Heart left ventricle (tissue), 16 donors: ENCODE data around the gene CENPO. TPM values are rescaled to one million over a fixed set of nuclear protein-coding genes. Genes with fewer than 3 reads are reported as not detected.
A peak's percentile ranks its signal among the peaks of the same experiment; 100 is the strongest.

Source experiments
- ATAC-seq, 4 donors: fragments of 200-7000 bp; cut with Tn5 transposase; one replicate each; pipeline ENCODE4 v1.9.1; 2020 to 2022; ENCODE audit warnings: moderate library complexity in 4 of 4, mild to moderate bottlenecking in 3 of 4, moderate number of reproducible peaks in 1 of 4
- DNase-seq, 5 donors: peaks; one replicate each; pipeline ENCODE4 v3.0.0-alpha.2; 2020
- H3K27ac ChIP-seq, 12 donors: fragments of 200-600 bp; sonication (generic) in 4 of 12; one replicate each; pipeline versions ENCODE4 v1.5.0 to v1.8.0; 2016 to 2022; ENCODE audit warnings: mild to moderate bottlenecking in 2 of 12
- H3K27me3 ChIP-seq, 9 donors: fragments of 200-600 bp; sonication (generic) in 2 of 9; one replicate each; pipeline versions ENCODE4 v1.5.1 to v1.8.0; 2016 to 2022; ENCODE audit warnings: mild to moderate bottlenecking in 3 of 9
- H3K36me3 ChIP-seq, 9 donors: fragments of 200-600 bp; sonication (generic) in 2 of 9; one replicate each; pipeline versions ENCODE4 v1.5.0 to v1.8.0; 2018 to 2022; ENCODE audit warnings: mild to moderate bottlenecking in 2 of 9
- H3K4me1 ChIP-seq, 12 donors: fragments of 200-600 bp; sonication (generic) in 4 of 12; one replicate each; pipeline versions ENCODE4 v1.5.0 to v1.8.0; 2016 to 2022; ENCODE audit warnings: mild to moderate bottlenecking in 3 of 12
- H3K4me3 ChIP-seq, 12 donors: fragments of 200-600 bp; sonication (generic) in 4 of 12; one replicate each; pipeline versions ENCODE4 v1.5.0 to v1.8.0; 2017 to 2022; ENCODE audit warnings: mild to moderate bottlenecking in 9 of 12, moderate library complexity in 4 of 12
- H3K9me3 ChIP-seq, 12 donors: fragments of 200-600 bp; sonication (generic) in 4 of 12; one replicate each; pipeline versions ENCODE4 v1.5.0 to v1.8.0; 2016 to 2022; ENCODE audit warnings: mild to moderate bottlenecking in 1 of 12
- CTCF ChIP-seq, 12 donors: fragments of 200-600 bp; sonication (generic) in 4 of 12; IDR thresholded peaks; one replicate each; pipeline versions ENCODE4 v1.5.0 to v1.8.0; 2018 to 2022; ENCODE audit warnings: antibody characterized with exemption in 12 of 12, mild to moderate bottlenecking in 5 of 12
- POLR2A ChIP-seq, 2 donors: fragments of 450-650 bp; IDR thresholded peaks; one replicate each; pipeline ENCODE4 v1.6.1; 2017; ENCODE audit warnings: antibody characterized with exemption in 2 of 2, mild to moderate bottlenecking in 2 of 2, moderate library complexity in 2 of 2
- WGBS, 4 donors: extraction: QIAGEN DNeasy Blood & Tissue Kit in 2 of 4; methylation state at CpG; one replicate each; pipeline versions ENCODE4 v1.1.5 to v1.1.7; 2013 to 2018; 5-methylcytosine and 5-hydroxymethylcytosine counted together
- intact Hi-C, 10 donors: fragments of 100-400 bp; cut with DNase I; formaldehyde crosslinking; loops; one replicate each; pipeline versions ENCODE4 v1.11.1 to v1.14.2; 2022
- polyA plus RNA-seq, 2 donors: library from polyadenylated mRNA; stranded (reverse); fragments of 200-250 nt; gene quantifications; one replicate each; pipeline ENCODE4 v1.2.3, GENCODE V29; 2013
- total RNA-seq, 9 donors: library from RNA; depleted of rRNA in 2 of 9; stranded (reverse); fragments of >200 nt in 2 of 9; fragmentation: NEBNext Ultra II Directional in 3 of 9; extraction: Animal tissue kit (Norgen Biotek cat#: 25700) in 3 of 9; gene quantifications; one replicate each; pipeline versions ENCODE4 v1.1.0 to v1.2.4, GENCODE V29; 2016 to 2023
- donor health status: ischemic (EF 13 %, LVEDD 7.1; RV severe dilation, severe dysfunction).
- donor health status: healthy with polysubstance abuse.
- donor health status: DM: no; HTN: yes; CAD: no.
- donor health status: DM: no; HTN: no; CAD: no.
- donor health status: ischemic (EF 25% LVEDD 6.9; RV normal size, moderate dysfunction).
- donor health status: ischemic (EF 25% LVEDD 5.7; RV mildly dilated, moderate dysfunction).
- donor health status: healthy.
- donor health status: DM: yes; HTN: yes; CAD: no.
- donor health status: ischemic (EF 35%, LVEDD 5.7; RV mildly dilated, moderate dysfunction).
- donor health status: nonischemic (EF 11% LVEDD 7.7; RV severe dilation, severe dysfunction).
- donor health status: DM: yes; HTN: yes; CAD: no.
- donor health status: PGD.
- donor health status: ischemic (EF 29% LVEDD 5.4; RV normal size, mild dysfunction).
- donor health status: nonischemic (EF 23%, LVEDD 6.1; RV moderate dilation, normal function).

The CENPO gene
- total and polyA plus RNA-seq, 11 donors, result 1.5 to 9.2 (median 2.4) TPM

DNA sequence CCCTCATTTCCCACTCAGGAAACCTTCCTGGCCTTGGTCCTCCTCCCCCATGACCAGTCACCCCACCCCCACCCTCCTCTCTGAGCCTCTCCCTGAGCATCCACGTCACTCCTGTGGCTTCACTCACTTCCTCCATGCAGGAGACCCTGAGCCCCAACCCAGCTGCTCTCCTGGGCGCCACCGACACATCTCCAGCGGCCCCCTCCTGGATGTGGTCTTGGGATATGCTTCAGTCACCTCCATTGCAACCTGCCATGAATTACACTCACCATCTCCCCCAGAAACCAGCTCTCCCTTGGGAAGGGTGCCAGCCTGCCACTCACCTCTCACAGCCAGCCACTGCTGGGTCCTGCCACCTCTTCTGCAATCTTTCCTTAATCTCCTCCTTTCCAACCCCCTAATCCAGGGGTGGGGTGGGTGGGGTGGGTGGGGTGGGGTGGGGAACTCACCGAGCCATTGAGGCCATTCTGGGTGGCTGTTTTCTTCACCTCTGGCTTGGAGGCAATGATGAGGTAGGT lies 44.8 kb downstream of the CENPO start:
- no peak for ATAC-seq
- Histone ChIP-seq H3K36me3 (peaks cover 0 to 41% (median 4%) of the 10 kb centered on the region in 9 donors), H3K27ac (no peak overlapping the region), H3K4me1 (no peaks in the 10 kb centered on the region), H3K4me3 (no peak overlapping the region), H3K9me3 (no peaks in the 10 kb centered on the region), H3K27me3 (no peaks in the 10 kb centered on the region)
- intact Hi-C loops, result no loop called here
- DNase-seq, result no peak
- 91 to 98% (median 91%) methylated on average over 4 to 5 of the region's 5 CpGs for WGBS, 4 donors
- TF ChIP-seq CTCF (IDR thresholded peaks at IDR 0.05) (no peak), POLR2A (IDR thresholded peaks at IDR 0.05) (no peak)

GRCh38 chr2:24838541-24838940 lies 45.3 kb downstream of the CENPO start:
- Histone ChIP-seq H3K36me3 (peaks cover 0 to 41% (median 4%) of the 10 kb centered on the region in 9 donors), H3K9me3 (no peaks in the 10 kb centered on the region), H3K4me1 (no peaks in the 10 kb centered on the region), H3K27ac (no peak overlapping the region), H3K27me3 (no peaks in the 10 kb centered on the region), H3K4me3 (no peak overlapping the region)
- ATAC-seq (peak in 1 of 4 donors; percentile 32), DNase-seq (no peak)
- WGBS, 4 donors, result 92 to 97% (median 93%) methylated on average over 18 of the region's 18 CpGs
- TF ChIP-seq CTCF (IDR thresholded peaks at IDR 0.05) (no peak), POLR2A (IDR thresholded peaks at IDR 0.05) (no peak)
- intact Hi-C loops, result no loop called here

GRCh38 chr2:24839729-24840128 lies 46.5 kb downstream of the CENPO start:
- intact Hi-C loops, result no loop called here
- H3K27ac ChIP-seq, result no peak overlapping the region
- H3K4me3 ChIP-seq, result no peak overlapping the region
- WGBS, 4 donors, result 91 to 96% (median 94%) methylated on average over 10 to 15 of the region's 15 CpGs
- TF ChIP-seq CTCF (IDR thresholded peaks at IDR 0.05) (no peak), POLR2A (IDR thresholded peaks at IDR 0.05) (no peak)
- H3K36me3 ChIP-seq, result peaks cover 0 to 31% (median 4%) of the 10 kb centered on the region in 9 donors
- H3K4me1 ChIP-seq, result no peaks in the 10 kb centered on the region
- no peaks in the 10 kb centered on the region for H3K9me3 ChIP-seq
- DNase-seq (no peak), ATAC-seq (no peak)
- no peaks in the 10 kb centered on the region for H3K27me3 ChIP-seq

GRCh38 chr2:24840164-24840869 lies 47.1 kb downstream of the CENPO start:
- DNase-seq, result no peak

More at GRCh38 chr2:24840164-24840869, 47.1 kb downstream of the CENPO start:
- no peak for ATAC-seq
- Histone ChIP-seq H3K27me3 (no peaks in the 10 kb centered on the region), H3K36me3 (peaks cover 0 to 30% (median 4%) of the 10 kb centered on the region in 9 donors), H3K4me1 (no peaks in the 10 kb centered on the region), H3K9me3 (no peaks in the 10 kb centered on the region), H3K27ac (no peak overlapping the region), H3K4me3 (no peak overlapping the region)
- TF ChIP-seq POLR2A (IDR thresholded peaks at IDR 0.05) (no peak), CTCF (IDR thresholded peaks at IDR 0.05) (no peak)
- WGBS, 4 donors, result 68 to 78% (median 76%) methylated on average over 17 of the region's 17 CpGs
- intact Hi-C loops, result no loop called here
